Fibroblast of skin of right biceps (primary cell): ENCODE data around the gene KLRC3.
"Not testable (repeated sequence)": the region's sequence is repeated elsewhere in the genome, so short reads cannot be mapped to it uniquely, and the experiment has no call there.

Source experiments
- DNase-seq: peaks from one replicate; pipeline ENCODE4 v3.0.0-alpha.2; 2013

Gene KLRC3

DNA sequence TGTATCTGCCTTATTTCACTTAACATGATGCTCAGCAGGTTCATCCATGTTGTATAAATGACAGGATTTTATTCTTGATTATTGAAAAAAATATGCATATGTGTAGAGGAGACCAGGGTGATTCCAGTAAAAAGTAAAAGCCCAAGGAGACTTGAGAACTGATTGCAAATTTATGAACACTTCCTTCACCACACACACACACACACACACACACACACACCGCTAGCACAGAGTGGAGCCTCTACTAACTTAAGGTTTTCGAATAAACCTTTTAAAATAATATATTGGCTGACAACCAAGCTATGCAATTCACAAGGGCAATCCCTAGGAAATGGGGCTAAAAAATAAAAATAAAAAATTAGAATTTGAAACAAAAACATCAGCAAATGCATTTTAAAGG is 22.2 kb downstream of the KLRC3 start:
- no peak for DNase-seq

- no peak for DNase-seq
Observed at GRCh38 chr12:10397296-10397695, 23.1 kb downstream of the KLRC3 start.

- DNase-seq = not testable (repeated sequence)
Observed at GRCh38 chr12:10396176-10396575, 24.2 kb downstream of the KLRC3 start.

GRCh38 chr12:10395390-10395998 is 24.9 kb downstream of the KLRC3 start:
- DNase-seq = peak; percentile 29

DNA sequence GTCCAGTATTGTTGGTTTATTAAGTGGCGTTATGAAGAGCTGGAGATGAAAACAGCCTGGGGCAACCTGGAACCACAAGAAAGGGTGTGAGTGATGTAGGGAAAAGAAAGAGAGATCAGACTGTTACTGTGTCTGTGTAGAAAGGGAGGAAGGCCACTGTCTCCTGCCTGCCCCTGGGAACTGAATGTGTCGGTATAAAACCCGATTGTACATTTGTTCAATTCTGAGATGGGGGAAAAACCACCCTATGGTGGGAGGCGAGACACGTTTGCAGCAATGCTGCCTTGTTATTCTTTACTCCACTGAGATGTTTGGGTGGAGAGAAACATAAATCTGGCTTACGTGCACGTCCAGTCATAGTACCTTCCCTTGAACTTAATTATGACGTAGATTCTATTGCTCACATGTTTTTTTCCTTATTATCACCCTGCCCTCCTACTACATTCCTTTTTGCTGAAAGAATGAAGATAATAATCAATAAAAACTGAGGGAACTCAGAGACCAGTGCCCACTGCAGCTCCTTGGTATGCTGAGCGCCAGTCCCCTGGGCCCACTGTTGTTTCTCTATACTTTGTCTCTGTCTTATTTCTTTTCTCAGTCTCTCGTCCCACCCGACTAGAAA is 25.8 kb downstream of the KLRC3 start:
- DNase-seq = not testable (repeated sequence)

DNA sequence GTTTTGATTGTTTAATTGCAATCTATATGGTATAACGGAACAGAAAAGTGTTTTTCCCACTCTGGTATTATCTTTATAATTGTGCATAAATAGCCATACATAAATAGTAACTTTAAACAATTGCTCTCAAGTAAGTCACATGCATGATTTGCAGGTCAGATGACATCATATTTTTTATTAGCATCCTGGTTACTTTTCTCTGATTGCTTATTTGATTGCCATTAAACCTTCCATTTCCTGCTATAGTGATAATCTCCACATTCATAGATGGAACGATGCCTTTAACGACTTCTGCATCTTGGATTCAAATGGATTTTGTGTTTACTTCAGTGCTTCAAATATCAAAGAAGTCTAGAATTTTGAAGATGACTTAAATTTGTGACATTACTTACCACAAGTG is 27.1 kb downstream of the KLRC3 start:
- DNase-seq = no peak

DNA sequence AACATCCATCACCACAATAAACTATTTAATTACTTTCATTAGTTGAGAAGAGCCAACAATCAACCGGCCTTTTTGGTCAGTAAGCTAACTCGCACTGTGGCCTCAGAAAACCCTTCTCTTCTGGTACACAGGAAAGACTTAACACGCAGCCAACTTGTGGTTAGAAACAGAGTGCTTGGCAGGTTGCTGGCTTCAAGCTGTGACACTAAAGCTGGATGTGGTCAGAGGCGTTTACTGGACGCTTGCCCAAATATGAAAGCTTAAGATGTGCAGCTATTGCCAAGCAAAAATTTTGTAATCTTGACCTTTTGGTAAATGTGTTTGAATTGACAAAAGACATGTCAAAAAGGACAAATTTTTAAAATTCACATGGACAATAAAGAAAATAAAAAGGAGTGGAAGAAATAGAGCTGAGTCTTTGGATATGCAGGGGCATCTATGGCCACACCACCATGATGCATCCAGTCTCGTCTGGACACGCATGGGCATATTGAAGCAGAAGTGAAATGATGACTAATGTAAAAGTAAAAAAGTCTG is 27.9 kb downstream of the KLRC3 start:
- peak; percentile 54 for DNase-seq

- not testable (repeated sequence) for DNase-seq
Observed at GRCh38 chr12:10390991-10391390, 29.4 kb downstream of the KLRC3 start.

GRCh38 chr12:10389904-10390303 is 30.5 kb downstream of the KLRC3 start, which contains the start of gene KLRK1:
Gene KLRK1 (minus strand): TSS chr12:10390041. CDS start chr12:10388810, 1,231 bp downstream.
- DNase-seq = no peak

DNA sequence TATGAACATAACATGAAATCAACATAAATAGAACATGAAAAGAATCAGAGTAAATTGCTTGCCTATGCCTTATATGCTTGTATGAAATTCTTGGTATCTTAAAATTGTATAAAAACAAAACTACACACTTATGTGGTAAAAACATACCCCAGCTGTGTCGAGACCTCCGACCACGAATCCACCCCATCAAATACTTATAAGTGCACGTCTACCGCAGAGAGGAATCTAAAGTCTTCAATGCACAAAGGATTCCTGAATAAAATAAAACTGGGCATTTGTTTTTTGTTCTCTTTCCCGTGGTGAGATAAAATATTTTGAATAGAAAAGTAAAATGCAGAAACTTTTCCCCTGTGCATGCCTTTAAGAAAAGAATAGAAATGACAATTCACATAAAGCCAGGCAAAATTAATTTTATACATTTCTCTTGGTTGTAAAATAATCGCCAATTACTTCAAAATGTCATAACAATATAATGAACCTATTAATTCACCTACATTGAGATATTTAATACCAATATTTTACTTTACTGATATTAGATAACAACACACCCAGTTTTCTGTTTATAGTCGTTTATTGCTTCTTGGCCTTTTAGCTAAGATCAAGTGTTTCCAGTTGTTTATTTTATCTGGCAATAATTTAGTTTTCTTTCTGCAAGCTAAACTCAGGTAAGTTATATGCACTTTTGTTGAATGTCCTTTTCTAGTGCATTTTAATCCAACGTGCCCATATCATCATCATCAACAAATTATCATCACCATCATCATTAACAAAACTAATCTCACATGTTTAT is 31.6 kb downstream of the KLRC3 start:
- no peak for DNase-seq

DNA sequence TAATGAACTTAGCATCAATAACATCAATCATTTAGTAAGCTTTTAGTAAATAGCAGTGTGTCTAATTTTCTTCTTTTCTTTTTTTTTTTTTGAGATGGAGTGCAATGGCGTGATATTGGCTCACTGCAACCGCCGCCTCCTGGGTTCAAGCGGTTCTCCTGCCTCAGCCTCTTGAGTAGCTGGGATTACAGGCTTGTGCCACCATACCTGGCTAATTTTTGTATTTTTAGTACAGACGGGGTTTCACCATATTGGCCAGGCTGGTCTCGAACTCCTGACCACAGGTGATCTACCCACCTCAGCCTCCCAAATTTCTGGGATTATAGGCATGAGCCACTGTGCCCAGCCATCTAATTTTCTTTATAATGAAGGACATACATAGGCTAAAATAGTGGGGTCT is 32.9 kb downstream of the KLRC3 start:
- DNase-seq = not testable (repeated sequence)

- no peak for DNase-seq
Observed at GRCh38 chr12:10386857-10387256, 33.5 kb downstream of the KLRC3 start.

GRCh38 chr12:10385166-10385613 is 35.2 kb downstream of the KLRC3 start:
- DNase-seq = peak; percentile 85

DNA sequence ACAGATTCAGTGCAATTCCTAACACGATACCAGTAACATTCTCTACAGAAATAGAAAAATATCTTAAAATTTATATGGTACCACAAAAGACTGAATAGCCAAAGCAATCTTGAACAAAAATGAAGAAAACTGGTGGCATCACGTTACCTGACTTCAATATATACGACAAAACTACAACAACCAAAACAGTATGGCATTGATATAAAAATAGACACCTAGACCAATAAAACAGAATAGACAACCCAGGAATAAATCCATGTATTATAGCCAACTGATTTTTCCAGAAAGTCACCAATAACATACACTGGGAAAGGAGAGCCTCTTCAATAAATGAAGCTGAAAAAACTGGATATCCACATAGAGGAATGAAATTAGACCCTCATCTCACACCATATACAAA is 36.2 kb downstream of the KLRC3 start:
- no peak for DNase-seq

GRCh38 chr12:10381928-10382628 is 38.3 kb downstream of the KLRC3 start:
- DNase-seq = no peak

- DNase-seq = not testable (repeated sequence)
Observed at GRCh38 chr12:10378737-10379136, 41.7 kb downstream of the KLRC3 start.

DNA sequence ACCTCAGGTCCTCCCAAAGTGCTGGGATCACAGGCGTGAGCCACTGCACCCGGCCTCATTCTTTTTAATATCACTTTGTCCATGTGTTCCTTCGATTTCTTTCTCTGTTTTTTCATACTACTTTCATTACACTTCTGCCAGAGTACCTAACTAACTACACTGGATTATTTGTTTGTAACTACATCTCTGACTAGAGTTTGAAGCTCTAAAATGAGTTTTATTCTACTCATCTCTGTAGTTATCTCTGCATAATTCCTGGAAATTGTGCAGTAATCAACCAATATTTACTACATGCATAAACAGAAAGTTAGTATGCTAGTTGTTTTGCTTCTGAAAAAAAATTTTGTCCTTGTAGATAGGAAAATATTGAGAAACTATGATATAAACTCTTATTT is 45.8 kb downstream of the KLRC3 start:
- no peak for DNase-seq

- DNase-seq = no peak
Observed at GRCh38 chr12:10372559-10372958, 47.8 kb downstream of the KLRC3 start.

GRCh38 chr12:10371893-10372535 is 48.4 kb downstream of the KLRC3 start:
- not testable (repeated sequence) for DNase-seq

- no peak for DNase-seq
Observed at GRCh38 chr12:10369557-10370415, 50.6 kb downstream of the KLRC3 start.
